HG02763 (cell line): Measurements from ENCODE around the gene PCNX4.

Experiments used
- ATAC-seq: cut with Tn5 transposase; IDR thresholded peaks from one replicate; pipeline ENCODE4 v1.9.1; 2021; ENCODE audit warnings: mild to moderate bottlenecking, moderate library complexity; ENCODE audit not compliant: unreplicated experiment

Gene PCNX4

GRCh38 chr14:60204104-60204842 is 112.5 kb downstream of the PCNX4 start:
- peak; percentile 71 for ATAC-seq

GRCh38 chr14:60204843-60205774 is 113.4 kb downstream of the PCNX4 start:
- ATAC-seq, result peak; percentile 62

- ATAC-seq, result no peak
Observed at GRCh38 chr14:60206249-60206670, 114.5 kb downstream of the PCNX4 start.

GRCh38 chr14:60206837-60207533 is 115.3 kb downstream of the PCNX4 start:
- no peak for ATAC-seq

GRCh38 chr14:60210703-60211102 is 119.0 kb downstream of the PCNX4 start:
- ATAC-seq, result no peak

- ATAC-seq, result no peak
Observed at GRCh38 chr14:60211153-60211552, 119.4 kb downstream of the PCNX4 start.

- peak; percentile 92 for ATAC-seq
Observed at GRCh38 chr14:60212503-60213371, 121.0 kb downstream of the PCNX4 start.

GRCh38 chr14:60214003-60214402 is 122.3 kb downstream of the PCNX4 start:
- no peak for ATAC-seq

GRCh38 chr14:60214415-60215126 is 122.8 kb downstream of the PCNX4 start:
- no peak for ATAC-seq

- no peak for ATAC-seq
Observed at GRCh38 chr14:60215127-60215444, 123.4 kb downstream of the PCNX4 start.

GRCh38 chr14:60215520-60216420 is 124.0 kb downstream of the PCNX4 start:
- ATAC-seq, result no peak

- no peak for ATAC-seq
Observed at GRCh38 chr14:60217713-60218112, 126.0 kb downstream of the PCNX4 start.
